Mucosa of descending colon (tissue), 3 donors: Measurements from ENCODE around the gene GPRC5B. TPM values are rescaled to one million over a fixed set of nuclear protein-coding genes. Genes with fewer than 3 reads are reported as not detected.

ENCODE experiments used
- ATAC-seq: fragments of 200-7000 bp; cut with Tn5 transposase; one replicate; pipeline ENCODE4 v1.9.1; 2020; ENCODE audit warnings: mild to moderate bottlenecking, moderate library complexity
- DNase-seq, 3 donors: peaks; one replicate each; pipeline ENCODE4 v3.0.0-alpha.2; 2020
- H3K36me3 ChIP-seq: fragments of 200-600 bp; one replicate; pipeline ENCODE4 v1.8.0; 2021; ENCODE audit warnings: low read depth, mild to moderate bottlenecking
- H3K4me1 ChIP-seq: fragments of 200-600 bp; one replicate; pipeline ENCODE4 v1.8.0; 2021; ENCODE audit warnings: low read depth, mild to moderate bottlenecking
- H3K4me3 ChIP-seq: fragments of 200-600 bp; one replicate; pipeline ENCODE4 v1.8.0; 2021; ENCODE audit warnings: mild to moderate bottlenecking
- H3K9me3 ChIP-seq: fragments of 200-600 bp; one replicate; pipeline ENCODE4 v1.8.0; 2021; ENCODE audit warnings: mild to moderate bottlenecking
- CTCF ChIP-seq: fragments of 200-600 bp; IDR thresholded peaks from one replicate; pipeline ENCODE4 v1.8.0; 2022; ENCODE audit warnings: antibody characterized with exemption, mild to moderate bottlenecking
- intact Hi-C, 2 donors: fragments of 100-400 bp; cut with DNase I in 1 of 2; cut with micrococcal nuclease in 1 of 2; formaldehyde crosslinking; loops; one replicate each; pipeline versions ENCODE4 v1.11.0 to v1.11.1; 2022; cut with DNase I, micrococcal nuclease
- total RNA-seq, 3 donors: library from RNA; stranded (reverse); fragmentation: NEBNext Ultra II Directional in 2 of 3; extraction: Animal tissue kit (Norgen Biotek cat#: 25700) in 2 of 3; gene quantifications; one replicate each; pipeline versions ENCODE4 v1.2.1 to v1.2.4, GENCODE V29; 2021 to 2023
- donor health status: DM: no; HTN: no; CAD: no; lungs with moderate emphysema.
- donor health status: DM: no; HTN: no; CAD: no.
- donor health status: DM: no; HTN: yes; CAD: no.

The GPRC5B gene
- total RNA-seq, 3 donors from 2014 or later = 2.8 to 14.6 (median 6.2) TPM

GRCh38 chr16:19882186-19882585, 2.5 kb downstream of the GPRC5B start:
- H3K4me1 ChIP-seq = peaks cover 16% of the 10 kb centered on the region
- intact Hi-C loops = loop anchor here in 1 of 2 donors (10.0 kb wide), 2 partner anchors 167 to 297 kb away; partner anchors contain the start of genes IQCK and KNOP1
- no peak overlapping the region for H3K4me3 ChIP-seq
- DNase-seq (no peak), ATAC-seq (no peak)
- H3K9me3 ChIP-seq = no peaks in the 10 kb centered on the region
- TF ChIP-seq CTCF = no peak
- no peaks in the 10 kb centered on the region for H3K36me3 ChIP-seq

- Histone ChIP-seq H3K4me3 (no peak overlapping the region), H3K9me3 (no peaks in the 10 kb centered on the region), H3K4me1 (peaks cover 16% of the 10 kb centered on the region), H3K36me3 (no peaks in the 10 kb centered on the region)
- TF ChIP-seq CTCF = no peak
- ATAC-seq (no peak), DNase-seq (no peak)
- intact Hi-C loops = loop anchor here in 1 of 2 donors (10.0 kb wide), 2 partner anchors 167 to 297 kb away; partner anchors contain the start of genes IQCK and KNOP1
Measured at GRCh38 chr16:19881783-19882182, 2.9 kb downstream of the GPRC5B start.

- intact Hi-C loops = loop anchor here in 1 of 2 donors (10.0 kb wide), 2 partner anchors 166 to 296 kb away; partner anchors contain the start of genes IQCK and KNOP1
- no peak for TF ChIP-seq CTCF
- H3K4me1 ChIP-seq = peaks cover 11% of the 10 kb centered on the region
Measured at GRCh38 chr16:19881028-19881427, 3.6 kb downstream of the GPRC5B start.

GRCh38 chr16:19879241-19879792, 5.3 kb downstream of the GPRC5B start:
- Histone ChIP-seq H3K9me3 (no peaks in the 10 kb centered on the region), H3K4me1 (no peaks in the 10 kb centered on the region), H3K4me3 (no peak overlapping the region), H3K36me3 (no peaks in the 10 kb centered on the region)
- intact Hi-C loops = no loop called here
- TF ChIP-seq CTCF = no peak
- ATAC-seq (no peak), DNase-seq (peak in 1 of 3 donors; percentile 4)

More at GRCh38 chr16:19881028-19881427, 3.6 kb downstream of the GPRC5B start:
- no peak for ATAC-seq
- no peak overlapping the region for H3K4me3 ChIP-seq
- DNase-seq = no peak
- H3K36me3 ChIP-seq = no peaks in the 10 kb centered on the region
- no peaks in the 10 kb centered on the region for H3K9me3 ChIP-seq

- no peak for TF ChIP-seq CTCF
Measured at GRCh38 chr16:19878757-19879156, 5.9 kb downstream of the GPRC5B start.

More at GRCh38 chr16:19878757-19879156, 5.9 kb downstream of the GPRC5B start:
- DNase-seq (no peak), ATAC-seq (no peak)
- H3K4me3 ChIP-seq = no peak overlapping the region
- H3K4me1 ChIP-seq = no peaks in the 10 kb centered on the region
- intact Hi-C loops = no loop called here
- H3K36me3 ChIP-seq = no peaks in the 10 kb centered on the region
- no peaks in the 10 kb centered on the region for H3K9me3 ChIP-seq
